Measurements from ENCODE around the gene PDIK1L. TPM values are rescaled to one million over a fixed set of nuclear protein-coding genes. Genes with fewer than 3 reads are reported as not detected.

The PDIK1L gene
- total and polyA plus RNA-seq, 9 of the 15 experiments (the other 6 are each of a cell fraction or from before 2014, with no cell fraction given) = 12.8 to 30.2 (median 21.5) TPM

GRCh38 chr1:26094677-26095383 lies 16.8 kb upstream of the PDIK1L start (continued):
- TF ChIP-seq TFAP4 (CRISPR knock-in tag; IDR thresholded peaks at IDR 0.05; ENCODE audit: borderline replicate concordance) = peak; percentile 38; the same call in 1 of the 2 replicates
- TF ChIP-seq TOE1 (IDR thresholded peaks at IDR 0.05; ENCODE audit: borderline replicate concordance) = peak; percentile 64; the same call in 1 of the 2 replicates
- no peak for TF ChIP-seq TOE1 (CRISPR knock-in tag; IDR thresholded peaks at IDR 0.05; ENCODE audit: borderline replicate concordance, low read depth)
- 0 out of 2 replicates have a peak, but pooled peaks have one; percentile 48 for TF ChIP-seq ZBTB2 (IDR thresholded peaks at IDR 0.05)
- peak; percentile 35; the same call in 1 of the 2 replicates for TF ChIP-seq REST (IDR thresholded peaks at IDR 0.05; ENCODE audit: borderline replicate concordance)
- no peak for TF ChIP-seq REST (CRISPR knock-in tag; IDR thresholded peaks at IDR 0.05; ENCODE audit: low read depth)
